H1 (cell line): ENCODE results near the gene SLX4. TPM values are rescaled to one million over a fixed set of nuclear protein-coding genes. Genes with fewer than 3 reads are reported as not detected.

Experiments used
- ASH2L ChIP-seq: fragments of 200-600, 300-600 bp; sonication (generic); IDR thresholded peaks from one replicate; pipeline ENCODE4 v1.7.1; 2017; ENCODE audit warnings: low read length
- BCL11A ChIP-seq, 2 experiments: IDR thresholded peaks; one replicate each; pipeline ENCODE4 v1.6.1; 2011; ENCODE audit warnings: low read depth in 2 of 2, low read length in 2 of 2, mild to moderate bottlenecking in 2 of 2
- CTCF ChIP-seq, 3 experiments: IDR thresholded peaks; 1 replicate in 2 of 3; 2 replicates in 1 of 3; pipeline versions ENCODE4 v1.5.1 to v1.6.1; 2011; ENCODE audit warnings: low read length in 3 of 3, mild to moderate bottlenecking in 3 of 3, inconsistent platforms in 2 of 3, low read depth in 1 of 3, moderate library complexity in 1 of 3; ENCODE audit not compliant: insufficient read depth in 1 of 3; ENCODE audit errors: control extremely low read depth in 1 of 3
- HDAC2 ChIP-seq, 2 experiments: fragments of 300-600 bp in 1 of 2; sonication (generic) in 1 of 2; IDR thresholded peaks; 2 replicates each; pipeline ENCODE4 v1.6.1; 2011 to 2012; ENCODE audit warnings: low read depth in 2 of 2, low read length in 2 of 2, mild to moderate bottlenecking in 2 of 2, moderate library complexity in 2 of 2, borderline replicate concordance in 1 of 2, inconsistent platforms in 1 of 2
- MAX ChIP-seq: IDR thresholded peaks from 2 replicates; pipeline ENCODE4 v1.6.1; 2012; ENCODE audit warnings: inconsistent platforms
- SRF ChIP-seq: IDR thresholded peaks from 2 replicates; pipeline ENCODE4 v1.6.1; 2011; ENCODE audit warnings: mild to moderate bottlenecking, low read depth, low read length, moderate library complexity
- ZNF274 ChIP-seq: IDR thresholded peaks from 2 replicates; pipeline ENCODE4 v1.7.0; 2012; ENCODE audit warnings: low read length, borderline replicate concordance; ENCODE audit errors: extremely low read depth
- polyA plus RNA-seq, 7 experiments: library from polyadenylated mRNA; depleted of rRNA in 3 of 7; stranded (reverse) in 5 of 7; unstranded in 2 of 7; fragments of >200 nt in 5 of 7; fragments of 200-250 nt in 2 of 7; gene quantifications; 1 replicate in 5 of 7; 2 replicates in 1 of 7; 4 replicates in 1 of 7; pipeline versions ENCODE4 v1.2.1 to v1.2.3, GENCODE V29; 2011 to 2013; ENCODE audit warnings: missing spikeins in 2 of 7, mixed read lengths in 2 of 7
- total RNA-seq: library from RNA; stranded (reverse); fragmentation: NEBNext Ultra II Directional; extraction: Animal tissue kit (Norgen Biotek cat#: 25700); gene quantifications from 2 replicates; pipeline ENCODE4 v1.2.1, GENCODE V29; 2021

The SLX4 gene
- total and polyA plus RNA-seq, 2 of the 8 experiments (the other 6 are each of a cell fraction or from before 2014, with no cell fraction given): 4.4 to 11.4 TPM

GRCh38 chr16:3579776-3580175 lies 31.6 kb downstream of the SLX4 start (continued):
- TF ChIP-seq CTCF (IDR thresholded peaks at IDR 0.05; ENCODE audit: control extremely low read depth in 1 of 3, insufficient read depth in 1 of 3, low read depth in 1 of 3, low read length in 3 of 3) (no peak), SRF (no peak), BCL11A (IDR thresholded peaks at IDR 0.05; ENCODE audit: low read depth in 2 of 2, low read length in 2 of 2) (no peak), HDAC2 (IDR thresholded peaks at IDR 0.05; ENCODE audit: borderline replicate concordance in 1 of 2, low read depth in 2 of 2, low read length in 2 of 2) (no peak), ZNF274 (no peak), MAX (no peak), ASH2L (no peak)
